ENCODE results near the gene DCPS.
"Not testable (repeated sequence)": the region's sequence is repeated elsewhere in the genome, so short reads cannot be mapped to it uniquely, and the experiment has no call there.

The DCPS gene

DNA sequence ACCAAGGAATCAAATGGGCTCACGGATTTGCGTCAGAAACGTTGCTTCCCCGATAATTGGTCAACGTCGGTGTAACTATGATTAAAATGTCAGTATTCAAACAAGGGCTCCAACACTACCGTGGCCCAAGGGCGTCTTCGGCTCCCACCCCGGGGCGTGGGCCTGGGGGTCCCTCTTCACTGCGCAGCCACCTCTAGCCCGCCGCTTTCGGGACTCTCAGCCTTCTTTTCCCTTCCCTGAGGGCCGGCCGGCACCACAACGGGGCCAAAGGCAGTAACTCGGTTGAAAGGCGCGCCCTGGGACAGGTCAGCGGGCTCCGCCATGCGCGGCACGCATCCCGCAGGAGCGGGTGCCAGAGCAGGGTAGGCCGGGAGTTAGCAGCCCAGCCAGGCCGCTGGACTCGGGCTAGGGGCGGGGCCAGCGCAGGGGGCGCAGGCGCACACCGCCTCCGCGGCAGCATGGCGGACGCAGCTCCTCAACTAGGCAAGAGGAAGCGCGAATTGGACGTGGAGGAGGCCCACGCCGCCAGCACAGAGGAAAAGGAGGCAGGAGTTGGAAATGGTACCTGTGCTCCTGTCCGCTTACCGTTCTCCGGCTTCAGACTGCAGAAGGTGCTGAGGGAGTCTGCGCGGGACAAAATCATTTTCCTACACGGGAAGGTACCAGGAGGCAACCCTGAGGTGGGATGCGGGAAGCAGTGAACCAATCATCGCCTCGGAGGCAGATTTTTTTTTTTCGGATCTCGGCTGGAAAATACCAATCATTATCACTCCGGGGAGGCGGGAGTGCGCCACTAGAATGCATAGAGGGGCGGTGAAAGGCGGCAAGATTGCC is at the start of gene DCPS:
TSS of gene DCPS (plus strand) at position 438 of the 834 bp plus-strand sequence. CDS start at position 459, 21 bp downstream.
- in situ Hi-C loops (cut with MboI; ENCODE audit: low sequenced_read_pairs), result loop anchor here (25.0 kb wide), 1 partner anchor 683 kb away; no protein-coding TSS in a partner anchor

GRCh38 chr11:126254819-126255218 is 49.0 kb upstream of the DCPS start:
- in situ Hi-C loops (cut with MboI; ENCODE audit: low sequenced_read_pairs), result no loop called here

DNA sequence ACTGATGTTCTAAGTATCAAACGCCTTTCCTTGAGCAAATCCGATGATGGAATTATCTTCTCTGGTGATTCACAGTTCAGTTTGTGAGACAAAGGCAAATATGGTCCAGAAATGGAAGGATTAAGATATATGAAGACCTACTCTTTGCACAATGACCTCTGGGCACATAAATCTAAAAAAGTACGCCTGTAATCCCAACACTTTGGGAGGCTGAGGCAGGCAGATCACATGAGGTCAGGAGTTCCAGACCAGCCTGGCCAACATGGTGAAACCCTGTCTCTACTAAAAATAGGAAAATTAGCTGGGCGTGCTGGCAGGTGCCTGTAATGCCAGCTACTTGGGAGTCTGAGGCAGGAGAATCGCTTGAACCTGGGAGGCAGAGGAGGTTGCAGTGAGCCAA is 48.4 kb upstream of the DCPS start:
- in situ Hi-C loops (cut with MboI; ENCODE audit: low sequenced_read_pairs), result not testable (repeated sequence)

DNA sequence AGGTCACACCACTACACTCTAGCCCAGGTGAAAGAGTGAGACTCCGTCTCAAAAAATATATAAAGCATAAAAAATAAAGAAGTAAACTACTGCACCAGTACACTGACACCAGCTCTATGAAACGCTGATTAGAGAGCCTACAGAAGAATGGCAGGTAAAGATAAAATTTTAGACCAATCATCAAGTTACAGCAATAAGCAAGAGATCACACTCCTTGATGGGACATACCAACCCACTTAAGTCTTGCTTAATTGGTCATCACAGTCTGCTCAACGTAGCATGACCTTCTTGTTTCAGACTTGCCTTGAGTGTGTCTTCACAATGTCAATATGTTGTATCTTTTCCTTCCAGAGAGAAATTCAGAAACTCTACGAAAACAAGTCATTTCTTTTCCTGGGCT is 47.6 kb upstream of the DCPS start:
- in situ Hi-C loops (cut with MboI; ENCODE audit: low sequenced_read_pairs), result no loop called here

DNA sequence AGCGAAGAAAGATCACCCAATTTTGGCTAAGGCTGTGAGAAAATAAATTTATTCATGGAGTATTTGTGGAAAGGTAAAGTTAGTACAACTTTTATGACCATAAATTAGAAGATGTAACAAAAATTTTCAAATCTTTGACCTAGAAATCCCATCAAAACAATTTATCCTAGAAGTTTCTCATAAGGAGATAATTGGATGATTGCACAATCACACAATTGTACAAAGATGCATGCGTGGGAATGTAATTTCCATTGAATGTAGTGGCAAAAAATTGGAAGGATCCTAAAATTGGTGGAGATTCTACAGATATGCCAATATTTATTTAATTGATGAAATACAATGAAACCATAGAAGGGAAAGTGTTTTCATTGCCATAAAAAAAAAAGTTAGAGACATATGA is 46.7 kb upstream of the DCPS start:
- in situ Hi-C loops (cut with MboI; ENCODE audit: low sequenced_read_pairs), result no loop called here

DNA sequence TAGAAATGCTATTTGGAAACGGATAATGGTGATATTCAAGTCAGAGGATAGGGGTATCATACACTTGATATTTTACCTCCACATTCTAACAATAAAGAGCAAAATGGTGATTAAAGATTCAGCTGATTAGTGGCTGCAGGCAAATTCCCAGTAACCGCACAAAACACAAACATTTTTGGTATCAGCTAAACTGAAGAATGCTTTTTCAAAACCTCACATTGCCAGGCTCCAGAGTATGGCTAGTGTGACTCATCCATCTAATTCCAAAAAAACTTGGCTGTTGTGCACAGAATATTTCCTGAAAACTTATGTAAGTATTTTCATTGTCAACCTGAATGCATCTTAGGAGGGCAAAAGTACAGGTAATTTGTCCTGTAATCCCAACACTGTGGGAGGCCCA is 46.1 kb upstream of the DCPS start:
- in situ Hi-C loops (cut with MboI; ENCODE audit: low sequenced_read_pairs), result no loop called here

DNA sequence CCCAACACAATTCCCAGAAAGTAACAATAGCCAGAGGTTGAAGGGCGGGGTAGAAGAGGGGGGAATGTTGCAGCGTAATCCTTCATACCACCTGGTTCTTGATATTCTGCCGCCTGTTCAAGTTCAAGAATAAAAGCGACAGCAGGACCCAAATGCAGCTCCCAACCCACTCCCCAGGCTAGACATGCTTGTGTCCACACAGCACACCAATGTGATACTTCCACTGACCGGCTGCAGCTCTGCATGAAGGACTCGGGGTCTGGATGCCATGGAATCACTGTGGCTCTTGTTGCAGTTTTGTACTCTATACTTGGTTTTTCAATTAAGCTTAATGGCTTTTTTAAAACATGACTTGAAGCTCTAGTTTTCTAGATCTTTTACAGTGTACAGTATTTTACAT is 41.6 kb upstream of the DCPS start:
- in situ Hi-C loops (cut with MboI; ENCODE audit: low sequenced_read_pairs), result no loop called here

DNA sequence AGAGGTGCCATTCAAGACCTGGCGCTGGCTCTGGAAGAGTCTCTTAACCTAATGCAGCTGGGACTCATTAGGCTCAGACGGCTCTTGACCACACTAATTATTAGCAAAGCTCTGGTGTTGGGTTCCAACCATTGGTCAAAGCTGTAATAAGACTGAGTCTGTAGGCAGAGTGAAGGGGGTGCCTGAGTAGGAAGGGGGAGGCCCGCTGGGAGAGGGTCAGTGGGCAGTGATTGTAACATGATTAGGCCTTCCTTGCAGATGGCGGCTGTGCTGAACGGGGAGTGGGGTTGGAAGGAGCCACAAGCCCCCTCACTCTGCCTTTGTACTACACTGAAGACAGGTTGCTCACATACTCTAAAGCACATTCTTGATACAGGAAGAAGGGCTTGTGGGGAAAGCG is 40.4 kb upstream of the DCPS start:
- in situ Hi-C loops (cut with MboI; ENCODE audit: low sequenced_read_pairs), result no loop called here

GRCh38 chr11:126265811-126266210 is 38.0 kb upstream of the DCPS start:
- in situ Hi-C loops (cut with MboI; ENCODE audit: low sequenced_read_pairs), result no loop called here

- in situ Hi-C loops (cut with MboI; ENCODE audit: low sequenced_read_pairs), result no loop called here
Measured at GRCh38 chr11:126267650-126268049, 36.2 kb upstream of the DCPS start.

DNA sequence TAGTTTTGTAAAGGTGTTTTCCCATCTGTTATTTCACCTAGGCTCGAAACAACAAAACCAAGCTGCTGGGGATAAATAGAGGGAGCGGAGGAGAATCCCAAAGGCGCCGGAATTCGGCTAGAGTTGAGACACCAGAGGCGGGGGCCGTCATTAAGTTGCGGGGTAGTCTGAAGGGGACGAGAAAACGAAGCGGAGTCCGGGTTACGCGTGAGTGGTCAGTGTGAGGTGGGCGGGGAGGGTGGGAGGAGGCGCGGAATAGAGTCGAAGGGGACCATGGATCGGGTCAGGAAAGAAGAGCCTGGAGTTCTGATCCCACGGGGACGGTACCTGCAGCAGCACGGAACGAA is 35.5 kb upstream of the DCPS start:
- in situ Hi-C loops (cut with MboI; ENCODE audit: low sequenced_read_pairs), result no loop called here

DNA sequence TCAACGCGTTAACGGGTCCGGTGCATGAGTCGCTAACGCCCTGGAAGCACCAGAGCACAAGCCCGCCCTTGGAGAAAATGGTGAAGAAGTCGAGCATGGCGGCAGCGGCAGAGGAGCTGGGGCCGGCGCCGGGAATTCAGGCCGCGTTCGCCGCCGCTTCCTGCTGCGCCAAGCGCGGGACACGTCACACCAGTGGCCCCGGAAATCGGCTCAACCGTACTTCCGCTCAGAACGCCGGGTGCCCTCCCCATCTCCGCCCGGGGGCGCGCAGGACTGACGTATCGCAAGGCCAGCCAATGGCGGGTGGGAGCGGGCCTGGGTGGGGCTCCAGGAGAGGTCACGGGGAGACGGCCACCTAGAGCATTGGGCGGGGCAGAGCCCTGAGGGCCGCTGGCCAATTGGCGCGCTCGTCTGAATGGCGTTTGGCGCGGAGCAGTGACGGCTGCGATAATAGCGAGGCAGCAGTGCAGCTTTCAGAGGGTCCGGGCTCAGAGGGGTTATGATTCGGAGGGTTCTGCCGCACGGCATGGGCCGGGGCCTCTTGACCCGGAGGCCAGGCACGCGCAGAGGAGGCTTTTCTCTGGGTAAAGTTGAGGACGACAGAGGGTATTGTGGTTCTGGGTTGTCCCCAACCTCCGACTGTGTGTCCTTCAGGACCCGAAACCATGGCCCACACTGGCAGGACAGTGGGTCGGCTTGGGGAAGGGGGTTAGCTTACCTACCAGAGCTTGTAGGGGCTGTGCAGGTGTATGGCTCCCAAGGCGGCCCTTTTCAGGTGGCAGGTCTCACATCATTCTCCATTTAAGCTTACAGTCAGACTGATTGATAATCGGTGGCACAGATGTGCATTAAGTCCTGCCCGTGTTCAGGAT is 34.9 kb upstream of the DCPS start, which contains the start of the genes FOXRED1 and SRPRA:
TSS of gene FOXRED1 (plus strand) at position 447 of the 872 bp plus-strand sequence. CDS start at position 500, 53 bp downstream.
TSS of gene SRPRA (minus strand) at position 188 of the 872 bp plus-strand sequence. CDS start at position 97, 91 bp downstream.
- in situ Hi-C loops (cut with MboI; ENCODE audit: low sequenced_read_pairs), result no loop called here

DNA sequence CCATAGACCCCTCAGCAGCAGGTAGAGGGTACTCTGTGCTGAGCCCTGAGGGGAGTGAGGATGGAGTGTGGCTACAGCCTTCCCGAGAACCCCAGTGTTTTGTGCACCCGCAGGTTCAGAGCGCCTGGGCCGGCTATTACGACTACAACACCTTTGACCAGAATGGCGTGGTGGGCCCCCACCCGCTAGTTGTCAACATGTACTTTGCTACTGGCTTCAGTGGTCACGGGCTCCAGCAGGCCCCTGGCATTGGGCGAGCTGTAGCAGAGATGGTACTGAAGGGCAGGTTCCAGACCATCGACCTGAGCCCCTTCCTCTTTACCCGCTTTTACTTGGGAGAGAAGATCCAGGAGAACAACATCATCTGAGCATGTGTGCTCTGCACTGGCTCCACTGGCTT is 26.5 kb upstream of the DCPS start:
- in situ Hi-C loops (cut with MboI; ENCODE audit: low sequenced_read_pairs), result no loop called here

DNA sequence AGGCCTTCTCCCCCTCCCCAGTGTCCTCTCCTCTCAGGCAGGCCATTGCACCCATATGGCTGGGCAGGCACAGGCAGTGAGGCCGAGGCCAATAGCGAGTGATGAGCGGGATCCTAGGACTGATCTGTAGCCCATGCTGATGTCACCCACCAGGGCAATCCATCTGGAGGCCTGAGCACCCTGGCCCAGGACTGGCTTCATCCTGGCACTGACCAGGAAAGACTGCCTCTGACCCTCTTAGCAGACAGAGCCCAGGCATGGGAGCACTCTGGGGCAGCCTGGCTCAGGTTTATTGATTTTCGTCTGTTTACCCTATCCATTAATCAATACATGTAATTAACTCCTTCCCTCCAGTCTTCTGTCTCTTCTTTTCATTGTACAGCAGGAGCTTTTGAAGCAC is 26.1 kb upstream of the DCPS start:
- in situ Hi-C loops (cut with MboI; ENCODE audit: low sequenced_read_pairs), result no loop called here

DNA sequence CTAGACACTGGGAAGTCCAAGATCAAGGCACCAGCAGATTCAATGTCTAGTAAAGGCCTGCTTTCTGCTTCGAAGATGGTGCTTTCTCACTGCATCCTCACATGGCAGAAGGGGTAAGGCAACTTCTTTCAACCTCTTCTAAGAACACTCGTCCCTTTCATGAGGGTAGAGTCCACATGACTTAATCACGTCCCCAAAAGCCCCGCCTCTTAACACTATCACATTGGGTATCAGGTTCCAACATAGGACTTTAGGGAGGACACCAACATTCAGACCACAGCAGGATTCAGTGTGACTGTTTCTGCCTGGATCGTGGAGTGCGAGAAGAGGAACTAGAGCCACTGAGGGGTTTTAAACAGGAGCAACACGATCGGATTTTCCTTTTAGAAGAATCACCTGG is 24.7 kb upstream of the DCPS start:
- in situ Hi-C loops (cut with MboI; ENCODE audit: low sequenced_read_pairs), result no loop called here

DNA sequence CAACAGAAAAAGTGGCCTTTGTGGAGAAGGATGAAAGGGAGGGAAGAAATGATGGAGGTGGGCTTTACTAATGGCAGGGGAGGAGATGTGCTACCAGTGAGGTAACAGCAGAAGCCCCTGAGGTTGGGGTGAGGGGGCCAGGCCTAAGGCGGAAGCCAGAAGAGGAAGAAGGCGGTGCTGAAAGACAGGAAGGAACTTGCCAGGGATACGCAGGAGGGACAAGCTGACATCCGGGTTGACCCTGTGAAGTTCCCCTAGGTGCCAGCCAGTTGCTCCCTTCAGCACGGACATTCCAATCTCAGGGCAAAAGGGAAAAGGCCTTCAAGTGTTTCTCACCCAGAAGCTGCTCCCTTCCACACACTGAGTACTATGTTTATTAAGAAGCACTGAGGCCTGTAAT is 23.3 kb upstream of the DCPS start:
- in situ Hi-C loops (cut with MboI; ENCODE audit: low sequenced_read_pairs), result no loop called here

GRCh38 chr11:126281245-126281644 is 22.6 kb upstream of the DCPS start:
- in situ Hi-C loops (cut with MboI; ENCODE audit: low sequenced_read_pairs), result no loop called here

DNA sequence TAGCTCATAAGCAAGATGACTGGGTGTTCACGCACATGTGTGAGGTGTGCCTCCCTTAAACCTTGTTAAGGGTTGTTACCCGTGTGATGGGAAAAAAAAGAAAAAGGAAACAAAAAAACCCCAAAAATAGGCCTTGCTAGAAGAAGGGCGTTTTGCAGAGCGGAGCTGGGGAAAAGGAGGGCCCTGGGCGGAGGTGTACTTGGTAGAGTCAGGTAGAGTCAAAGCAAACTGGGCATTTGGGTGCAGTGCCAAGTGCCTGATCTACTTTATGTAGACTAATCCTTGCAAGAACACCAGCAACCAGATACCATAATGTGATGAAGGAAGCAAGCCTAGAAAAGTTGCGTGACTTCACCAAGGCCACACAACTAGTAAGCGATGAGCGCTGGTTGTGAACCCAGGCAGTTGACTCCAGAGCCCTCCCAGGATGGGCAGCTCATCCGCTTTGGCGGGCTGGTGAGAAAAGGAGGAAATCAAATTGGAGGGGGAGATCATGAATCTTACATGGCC is 22.1 kb upstream of the DCPS start:
- in situ Hi-C loops (cut with MboI; ENCODE audit: low sequenced_read_pairs), result no loop called here

GRCh38 chr11:126282361-126282735 is 21.5 kb upstream of the DCPS start:
- in situ Hi-C loops (cut with MboI; ENCODE audit: low sequenced_read_pairs), result no loop called here

- in situ Hi-C loops (cut with MboI; ENCODE audit: low sequenced_read_pairs), result no loop called here
Measured at GRCh38 chr11:126282736-126283591, 20.9 kb upstream of the DCPS start, which contains the start of gene TIRAP. TSS of gene TIRAP (plus strand) at chr11:126283093. CDS start at chr11:126290895, 7,802 bp downstream.

DNA sequence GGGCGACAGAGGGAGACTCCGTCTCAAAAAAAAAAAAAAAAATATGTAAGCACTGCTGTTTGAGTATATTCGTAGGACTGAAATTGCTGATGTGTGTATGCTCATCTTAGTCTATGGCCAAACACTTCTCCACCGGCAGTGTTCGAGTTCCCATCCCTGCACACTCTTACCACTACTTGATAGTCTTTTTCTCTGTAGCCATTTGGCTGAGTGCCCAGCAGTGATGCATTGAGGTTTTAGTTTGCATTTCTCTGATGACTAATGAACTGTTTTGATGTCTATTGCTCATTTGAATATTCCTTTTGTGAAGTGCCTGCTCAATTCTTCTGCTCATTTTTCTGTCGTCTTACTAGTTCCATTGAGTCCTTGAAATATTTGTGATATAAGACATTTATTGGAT is 19.0 kb upstream of the DCPS start:
- in situ Hi-C loops (cut with MboI; ENCODE audit: low sequenced_read_pairs), result no loop called here

All from HL-60/S4 treated with retinoic acid at 250 ng/mL for 4 days and 3 days (cell line).